AG20443 (cell line): ENCODE measurements around the gene SUCNR1.
A peak's percentile ranks its signal among the peaks of the same experiment; 100 is the strongest.
"Not testable (repeated sequence)": the region's sequence is repeated elsewhere in the genome, so short reads cannot be mapped to it uniquely, and the experiment has no call there.

Experiments used
- DNase-seq: peaks from one replicate; pipeline ENCODE4 v3.0.0; 2012; ENCODE audit warnings: low spot score, mixed read lengths

The SUCNR1 gene

GRCh38 chr3:151900884-151901643, 27.6 kb downstream of the SUCNR1 start:
- DNase-seq = no peak

DNA sequence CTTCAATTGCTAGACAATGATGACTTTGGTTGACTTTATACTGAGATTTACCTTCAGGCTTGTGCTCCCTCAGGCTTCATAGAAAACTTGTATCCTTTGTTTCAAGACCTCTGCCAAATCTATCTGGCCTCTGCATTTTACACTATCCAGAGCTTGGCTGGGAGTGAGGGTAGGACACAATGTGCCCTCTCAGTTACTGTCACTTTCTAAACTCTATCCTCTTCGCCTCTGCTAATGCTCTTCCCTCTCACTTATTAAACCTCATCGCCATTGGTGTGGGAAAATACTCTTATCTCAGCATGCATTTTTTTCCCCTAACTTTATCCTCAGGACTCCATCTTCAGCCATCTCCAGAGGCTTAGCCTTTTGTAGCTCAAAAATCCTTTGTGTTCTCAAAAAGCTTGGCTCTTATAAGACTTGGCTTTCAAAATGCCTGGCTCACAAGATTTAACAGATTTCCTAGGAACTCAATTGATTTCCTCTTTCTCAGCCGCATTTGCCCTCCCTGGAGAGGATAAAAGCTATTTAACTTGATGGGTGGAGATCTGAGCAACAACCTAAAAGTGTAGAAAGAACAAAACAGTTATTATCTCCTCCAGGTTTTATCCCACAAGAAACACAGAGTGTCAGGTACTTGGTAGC, 28.3 kb downstream of the SUCNR1 start:
- DNase-seq = no peak

- DNase-seq = peak; percentile 29
Observed at GRCh38 chr3:151903501-151903991, 30.1 kb downstream of the SUCNR1 start.

- no peak for DNase-seq
Observed at GRCh38 chr3:151905647-151906046, 32.2 kb downstream of the SUCNR1 start.

DNA sequence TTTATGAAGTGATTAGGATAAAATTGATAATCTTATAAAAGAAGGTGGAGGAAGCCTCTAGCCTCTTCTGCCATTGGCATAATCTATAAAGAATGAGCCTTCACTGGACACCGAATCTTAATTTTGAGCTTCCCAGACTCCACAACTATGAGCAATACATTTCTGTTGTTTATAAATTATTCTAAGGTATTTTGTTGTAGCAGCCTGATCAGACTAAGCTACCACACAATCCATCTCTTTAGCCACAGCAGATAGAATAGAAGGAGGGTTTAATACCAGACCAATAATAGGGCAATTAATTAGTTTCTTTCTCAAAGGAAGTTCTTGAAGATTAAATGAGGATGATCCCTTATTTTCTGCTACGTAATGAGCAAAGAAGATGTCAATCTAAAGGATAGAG, 33.3 kb downstream of the SUCNR1 start:
- DNase-seq = no peak

DNA sequence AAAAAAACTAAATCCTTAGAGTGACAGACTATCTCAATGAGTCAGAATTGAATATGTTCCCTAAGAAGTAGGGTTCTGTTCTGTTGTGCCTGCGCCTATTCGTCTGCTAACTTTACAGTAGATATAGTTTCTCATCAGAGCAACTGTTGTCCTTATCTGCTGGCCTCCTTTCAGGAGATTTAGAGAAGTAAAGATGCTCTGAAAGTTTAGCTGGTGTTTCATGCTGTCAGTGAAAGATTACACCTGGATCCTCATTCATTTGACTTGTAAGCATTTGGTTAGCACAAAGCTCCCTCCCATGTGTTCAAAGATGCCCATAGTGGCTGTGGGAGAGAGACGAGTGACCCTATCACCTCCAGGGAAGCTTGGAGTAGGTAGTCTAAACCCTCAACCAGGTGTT, 35.0 kb downstream of the SUCNR1 start:
- DNase-seq = no peak

- DNase-seq = peak; percentile 26
Observed at GRCh38 chr3:151909681-151910405, 36.4 kb downstream of the SUCNR1 start.

DNA sequence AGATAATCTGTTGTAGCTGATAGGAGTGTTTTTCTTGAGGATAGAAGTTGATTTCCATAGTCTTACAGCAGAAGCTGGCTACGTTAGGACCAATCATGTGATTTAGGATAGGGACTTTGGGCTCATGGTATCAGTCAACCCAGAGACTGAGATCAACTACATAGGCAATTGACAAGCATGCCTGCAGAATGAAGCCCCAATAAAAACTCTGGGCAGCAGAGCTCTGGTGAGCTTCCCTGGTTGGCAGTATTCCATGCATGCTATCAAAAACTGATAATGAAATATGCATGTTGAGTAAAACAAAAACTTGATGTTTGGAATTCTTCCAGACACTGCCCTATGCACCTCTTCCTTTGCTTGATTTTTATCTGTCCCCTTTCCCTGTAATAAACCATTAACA, 38.0 kb downstream of the SUCNR1 start:
- no peak for DNase-seq

DNA sequence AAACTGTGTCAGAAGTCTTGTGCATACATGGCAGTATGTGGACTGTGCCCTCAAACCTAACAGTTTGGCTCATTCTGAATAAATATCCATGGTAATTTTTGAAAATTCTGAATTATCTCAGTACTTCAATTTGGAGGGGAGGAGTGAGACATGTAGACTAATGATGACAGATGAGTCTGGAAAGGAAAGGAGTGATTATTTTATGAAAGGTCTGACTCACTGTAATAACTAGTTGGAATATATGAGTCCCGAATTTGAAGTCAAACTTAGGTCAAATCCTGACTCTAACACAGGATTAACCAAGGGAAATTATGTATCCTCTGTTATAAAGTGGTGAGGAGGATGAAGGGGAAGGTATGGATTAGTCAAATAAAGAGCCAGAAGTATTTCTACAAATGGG, 38.6 kb downstream of the SUCNR1 start:
- DNase-seq = no peak

GRCh38 chr3:151916781-151917180, 43.3 kb downstream of the SUCNR1 start:
- no peak for DNase-seq

DNA sequence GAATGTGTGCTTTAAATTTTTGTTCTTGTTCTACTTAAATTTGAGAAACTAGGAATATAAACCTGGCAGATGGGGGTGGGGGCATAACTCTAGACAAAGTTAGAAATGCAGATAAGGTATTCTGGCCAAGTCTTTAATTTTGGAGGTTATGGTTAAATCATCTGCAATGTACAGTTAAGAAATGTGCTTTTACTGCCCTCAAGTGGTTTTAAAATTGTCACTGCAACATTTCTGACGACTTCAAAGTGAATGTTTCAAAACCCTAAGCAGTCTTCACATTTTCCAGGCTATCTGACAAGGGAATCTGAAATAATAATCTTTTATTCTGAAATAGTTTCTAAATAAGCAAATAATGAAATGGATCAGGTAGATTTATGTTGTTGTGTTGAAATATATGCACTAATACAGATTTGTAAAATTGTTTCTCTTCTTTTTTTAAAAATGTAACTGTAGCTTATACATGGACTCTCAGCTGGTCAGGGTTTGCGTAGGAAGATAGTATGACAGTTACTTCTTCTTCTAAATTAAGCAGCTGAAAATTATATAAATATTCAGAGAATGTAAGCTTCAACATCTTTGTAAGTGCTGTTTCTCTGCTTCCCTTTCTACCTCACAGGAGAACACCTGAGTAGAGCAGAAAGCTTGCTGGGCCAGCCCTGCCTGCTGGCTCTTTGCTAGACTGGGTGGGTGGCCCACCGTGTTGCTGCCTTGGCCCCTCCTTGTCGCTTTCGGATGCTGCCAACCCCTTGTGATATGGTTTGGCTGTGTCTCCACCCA, 45.0 kb downstream of the SUCNR1 start:
- peak; percentile 30 for DNase-seq

DNA sequence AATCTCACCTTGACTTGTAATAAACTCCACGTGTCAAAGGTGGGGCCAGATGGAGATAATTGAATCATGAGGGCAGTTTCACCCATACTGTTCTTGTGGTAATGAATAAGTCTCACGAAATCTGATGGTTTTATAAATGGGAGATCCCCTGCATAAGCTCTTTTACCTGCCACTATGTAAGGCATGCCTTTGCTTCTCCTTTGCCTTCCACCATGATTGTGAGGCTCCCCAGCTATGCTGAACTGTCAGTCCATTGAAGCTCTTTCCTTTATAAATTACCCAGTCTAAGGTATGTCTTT, 45.5 kb downstream of the SUCNR1 start:
- DNase-seq = no peak

DNA sequence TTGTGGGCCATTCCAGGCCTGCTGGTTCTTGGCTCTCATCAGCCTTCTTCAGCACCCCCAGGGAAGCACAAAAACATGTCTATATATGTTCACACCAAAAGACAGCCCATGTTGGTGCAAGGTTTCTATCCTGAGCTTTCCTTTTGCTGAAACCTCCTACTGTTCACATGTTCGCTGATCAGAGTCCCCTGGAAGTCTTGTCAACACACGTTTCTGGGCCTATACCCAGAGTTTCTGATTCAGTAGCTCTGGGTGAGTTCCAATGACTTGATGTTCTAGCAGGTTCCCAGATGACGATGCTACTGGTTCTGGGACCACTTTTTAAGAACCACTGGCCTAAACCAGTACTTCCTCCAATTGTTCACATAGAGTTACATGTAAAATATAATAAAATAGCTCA, 46.0 kb downstream of the SUCNR1 start:
- DNase-seq = no peak

DNA sequence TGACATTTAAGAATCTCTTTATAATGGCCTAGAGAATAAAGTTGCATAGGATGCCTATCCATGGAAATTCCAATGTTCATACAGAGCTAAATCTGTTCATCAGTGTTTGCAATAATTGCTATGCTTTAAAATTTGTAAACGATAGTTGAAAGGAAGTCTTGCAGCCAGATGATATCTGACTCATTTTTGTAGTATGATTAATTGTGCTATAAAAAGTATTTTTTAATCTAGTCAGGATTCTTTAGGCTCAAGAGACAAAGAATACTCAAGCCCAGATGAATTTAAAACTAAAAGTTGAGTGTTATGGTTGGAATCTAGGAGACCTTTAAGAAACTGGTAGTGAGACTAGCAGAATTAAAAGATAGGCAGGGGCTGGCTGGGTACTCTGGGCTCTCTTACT, 50.5 kb downstream of the SUCNR1 start:
- no peak for DNase-seq

DNA sequence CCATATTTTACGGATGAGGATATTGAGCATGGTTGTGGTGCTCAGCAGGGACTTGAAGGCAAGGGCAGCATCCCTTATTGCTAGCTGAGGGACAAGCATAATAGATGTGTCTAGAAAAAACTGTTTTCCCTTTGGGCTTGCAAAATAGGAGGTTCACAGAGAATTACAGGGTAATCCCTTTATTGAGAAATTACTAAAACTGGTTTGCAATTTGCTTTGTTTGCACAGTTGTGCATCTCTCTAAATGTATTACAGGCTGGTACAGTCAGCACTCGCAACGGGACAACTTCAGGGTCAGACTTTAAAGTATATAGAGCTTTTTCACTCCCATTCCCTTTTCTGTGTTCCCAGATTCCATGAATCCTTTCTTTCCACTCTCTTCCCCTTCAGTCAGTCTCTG, 51.3 kb downstream of the SUCNR1 start:
- DNase-seq = no peak

GRCh38 chr3:151925419-151925818, 52.0 kb downstream of the SUCNR1 start:
- DNase-seq = no peak

- DNase-seq = peak; percentile 80
Observed at GRCh38 chr3:151925876-151926275, 52.4 kb downstream of the SUCNR1 start.

DNA sequence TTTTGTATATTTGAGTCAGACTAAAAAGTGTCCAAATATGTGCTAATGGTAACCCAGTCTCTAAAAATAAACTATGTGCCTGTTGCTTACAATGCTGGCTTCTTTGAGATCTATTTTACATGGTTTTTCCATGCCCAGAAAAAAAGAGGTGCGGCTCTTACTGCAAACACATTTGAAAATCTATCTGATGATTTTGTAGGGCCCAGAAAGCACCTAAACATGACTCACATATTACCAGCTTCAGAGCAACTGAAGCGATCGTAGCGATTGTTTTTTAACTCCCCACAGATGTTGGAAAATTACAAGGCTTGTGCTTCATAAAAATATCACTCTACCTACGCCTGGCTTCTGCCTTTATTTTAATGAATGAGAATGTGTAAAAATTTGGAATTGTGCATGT, 53.5 kb downstream of the SUCNR1 start:
- peak; percentile 51 for DNase-seq

DNA sequence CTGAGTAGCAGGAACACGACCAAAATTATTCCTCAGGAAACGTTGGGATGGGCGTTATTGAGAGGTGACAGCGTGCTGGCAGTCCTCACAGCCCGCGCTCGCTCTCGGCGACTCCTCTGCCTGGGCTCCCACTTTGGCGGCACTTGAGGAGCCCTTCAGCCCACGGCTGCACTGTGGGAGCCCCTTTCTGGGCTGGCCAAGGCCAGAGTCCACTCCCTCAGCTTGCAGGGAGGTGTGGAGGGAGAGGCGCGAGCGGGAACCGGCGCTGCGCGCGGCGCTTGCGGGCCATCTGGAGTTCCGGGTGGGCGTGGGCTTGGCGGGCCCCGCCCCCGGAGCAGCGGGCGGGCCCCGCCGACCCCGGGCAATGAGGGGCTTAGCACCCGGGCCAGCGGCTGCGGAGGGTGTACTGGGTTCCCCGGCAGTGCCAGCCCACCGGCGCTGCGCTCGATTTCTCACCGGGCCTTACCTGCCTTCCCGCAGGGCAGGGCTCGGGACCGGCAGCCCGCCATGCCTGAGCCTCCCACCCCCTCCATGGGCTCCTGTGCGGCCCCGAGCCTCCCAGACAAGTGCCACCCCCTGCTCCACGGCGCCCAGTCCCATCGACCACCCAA, 54.6 kb downstream of the SUCNR1 start:
- DNase-seq = not testable (repeated sequence)

GRCh38 chr3:151931171-151931570, 57.7 kb downstream of the SUCNR1 start:
- no peak for DNase-seq

DNA sequence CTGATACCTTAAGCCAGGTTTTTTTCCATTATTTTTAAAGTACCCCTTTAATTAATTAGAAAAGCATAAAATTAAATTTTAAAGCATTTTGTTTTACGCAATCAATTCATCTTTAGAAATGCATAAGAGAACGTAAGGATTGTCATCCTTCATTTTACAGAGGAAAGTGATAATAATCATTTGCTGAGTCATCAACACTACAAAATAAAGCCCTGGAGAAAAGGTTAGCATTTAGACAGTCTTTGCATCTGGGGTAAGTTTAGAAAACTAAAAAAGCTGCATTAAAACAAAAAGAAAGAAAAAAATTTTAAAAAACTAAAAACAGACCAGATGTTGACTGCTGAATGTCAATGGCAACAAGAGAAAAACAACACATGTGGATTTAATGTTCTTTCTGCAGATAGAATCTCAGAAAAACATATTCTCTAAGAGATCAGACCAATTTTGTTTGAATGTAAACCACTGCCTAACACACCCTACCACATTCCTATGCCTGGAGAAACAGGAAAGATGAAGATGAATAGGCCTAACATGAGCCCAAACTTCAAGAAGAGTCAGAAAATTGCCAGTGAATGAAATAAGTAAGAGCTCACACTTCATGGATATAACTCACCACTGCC, 59.9 kb downstream of the SUCNR1 start:
- DNase-seq = peak; percentile 31
